RKO (cell line): Measurements from ENCODE around the gene ARHGAP20.

Experiments
- DNase-seq: peaks from one replicate; pipeline ENCODE4 v3.0.0-alpha.2; 2016; ENCODE audit warnings: low spot score

The ARHGAP20 gene

GRCh38 chr11:110527146-110527545 lies 185.1 kb downstream of the ARHGAP20 start:
- DNase-seq = no peak
